NCI-H446 treated with DMSO at 0.1 percent for 48 hours (cell line): Measurements from ENCODE around the gene NEK7.
"Not testable (repeated sequence)": the region's sequence is repeated elsewhere in the genome, so short reads cannot be mapped to it uniquely, and the experiment has no call there.

Experiments used
- DNase-seq: peaks from one replicate; lab custom pipeline; 2025; lab: John Stamatoyannopoulos, UW

The NEK7 gene

GRCh38 chr1:198156745-198157240 is at the start of gene NEK7:
NEK7 (plus strand) TSS chr1:198156998; CDS start chr1:198232581, 75,583 bp downstream.
- DNase-seq: peak; percentile 79

- no peak for DNase-seq
These were observed 49.7 kb upstream of the NEK7 start for GRCh38 chr1:198107091-198107501.

- no peak for DNase-seq
These were observed 48.0 kb upstream of the NEK7 start for GRCh38 chr1:198108636-198109370.

- DNase-seq: no peak
These were observed 47.5 kb upstream of the NEK7 start for GRCh38 chr1:198109371-198109715.

GRCh38 chr1:198113342-198113750 is 43.5 kb upstream of the NEK7 start:
- DNase-seq: no peak

GRCh38 chr1:198116069-198116468 is 40.7 kb upstream of the NEK7 start:
- no peak for DNase-seq

GRCh38 chr1:198116469-198116868 is 40.3 kb upstream of the NEK7 start:
- no peak for DNase-seq

- no peak for DNase-seq
These were observed 39.5 kb upstream of the NEK7 start for GRCh38 chr1:198117267-198117666.

GRCh38 chr1:198118134-198118533 is 38.7 kb upstream of the NEK7 start:
- DNase-seq: no peak

GRCh38 chr1:198119906-198120305 is 36.9 kb upstream of the NEK7 start:
- DNase-seq: no peak

GRCh38 chr1:198121056-198121826 is 35.6 kb upstream of the NEK7 start:
- no peak for DNase-seq

GRCh38 chr1:198122693-198123092 is 34.1 kb upstream of the NEK7 start:
- no peak for DNase-seq

- no peak for DNase-seq
These were observed 33.7 kb upstream of the NEK7 start for GRCh38 chr1:198123133-198123532.

GRCh38 chr1:198124673-198125072 is 32.1 kb upstream of the NEK7 start:
- no peak for DNase-seq

- peak; percentile 23 for DNase-seq
These were observed 30.6 kb upstream of the NEK7 start for GRCh38 chr1:198125995-198126735.

- DNase-seq: no peak
These were observed 28.3 kb upstream of the NEK7 start for GRCh38 chr1:198128533-198128932.

- DNase-seq: not testable (repeated sequence)
These were observed 26.7 kb upstream of the NEK7 start for GRCh38 chr1:198130053-198130452.

GRCh38 chr1:198132060-198132781 is 24.6 kb upstream of the NEK7 start:
- DNase-seq: no peak

GRCh38 chr1:198134252-198134651 is 22.5 kb upstream of the NEK7 start:
- DNase-seq: no peak

GRCh38 chr1:198135366-198135765 is 21.4 kb upstream of the NEK7 start:
- DNase-seq: no peak

- no peak for DNase-seq
These were observed 15.0 kb upstream of the NEK7 start for GRCh38 chr1:198141668-198142351.
